IPS-11a (cell line): ENCODE data around the gene ALG9.
"Not testable (repeated sequence)": the region's sequence is repeated elsewhere in the genome, so short reads cannot be mapped to it uniquely, and the experiment has no call there.

Source experiments
- H3K4me3 ChIP-seq: one replicate; pipeline ENCODE4 v1.5.1; 2013; ENCODE audit warnings: low read depth, low read length, control low read depth

ALG9 gene

DNA sequence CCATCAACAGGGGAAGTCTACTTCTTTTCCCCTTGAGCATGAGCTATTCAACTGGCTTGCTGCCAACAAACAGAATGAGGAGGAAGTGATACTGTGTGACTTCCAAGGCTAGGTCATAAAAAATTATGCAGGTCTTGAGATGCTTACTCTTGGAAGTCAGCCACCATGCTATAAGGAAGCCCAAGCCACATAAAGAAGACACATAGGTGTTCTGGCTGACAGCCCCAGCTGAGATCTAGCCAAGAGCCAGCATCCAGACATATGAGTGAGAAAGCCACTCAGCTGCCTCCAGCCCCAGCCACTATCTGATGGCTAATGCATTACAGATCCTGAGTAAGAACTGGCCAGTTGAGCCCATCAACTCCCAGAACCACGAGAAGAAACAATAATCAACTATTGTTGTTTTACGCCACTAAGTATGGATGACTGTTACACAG, 74.2 kb downstream of the ALG9 start:
- no peak overlapping the region for H3K4me3 ChIP-seq

DNA sequence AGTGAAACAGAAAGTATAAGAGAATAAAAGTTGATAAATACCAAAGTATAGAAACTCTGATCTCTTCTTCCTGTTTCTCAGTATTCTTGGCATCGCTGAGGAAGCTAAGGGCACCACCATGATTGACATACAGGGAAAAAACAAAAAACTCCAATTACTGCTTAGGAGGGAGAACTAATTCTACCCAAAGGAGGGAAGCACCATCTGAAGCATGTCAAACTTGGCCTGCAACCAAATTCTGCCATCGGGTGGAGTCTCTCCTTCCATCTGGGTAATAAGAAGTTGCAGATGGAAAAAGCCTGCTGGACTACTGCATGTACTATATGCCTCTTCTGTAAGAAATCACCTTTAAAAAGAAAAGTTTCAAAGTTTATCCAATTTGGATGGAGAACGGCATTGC, 74.7 kb downstream of the ALG9 start:
- no peak overlapping the region for H3K4me3 ChIP-seq

DNA sequence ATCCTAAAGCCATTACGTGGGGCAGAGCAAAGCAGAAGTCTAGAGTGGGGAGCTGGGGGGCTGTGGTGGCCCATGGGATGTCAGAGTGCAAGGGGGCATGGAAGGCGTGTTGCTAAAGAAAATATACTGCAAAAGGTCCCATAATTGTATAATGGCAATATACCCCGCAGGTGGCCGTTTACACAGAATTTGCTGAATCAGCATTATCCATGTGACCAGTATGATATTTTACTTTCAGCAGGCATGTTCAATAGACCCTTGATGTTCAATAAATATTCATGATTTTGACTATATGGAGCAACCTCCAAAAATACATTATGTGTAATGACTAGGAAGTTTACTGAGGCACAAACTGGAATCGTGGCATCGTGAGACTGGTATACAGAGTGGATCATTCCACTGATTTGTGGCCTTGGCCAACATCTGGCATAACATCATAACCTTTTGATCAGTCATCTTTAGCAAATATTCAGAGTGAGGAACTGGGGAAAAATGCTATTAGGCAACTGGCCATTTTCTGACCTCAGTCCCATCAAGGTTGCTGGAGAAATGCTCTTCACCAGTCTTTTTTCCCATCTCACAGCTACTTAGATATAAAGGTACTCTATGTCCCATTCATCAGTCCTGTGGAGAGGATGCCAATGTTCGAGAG, 75.9 kb downstream of the ALG9 start:
- H3K4me3 ChIP-seq: no peak overlapping the region

DNA sequence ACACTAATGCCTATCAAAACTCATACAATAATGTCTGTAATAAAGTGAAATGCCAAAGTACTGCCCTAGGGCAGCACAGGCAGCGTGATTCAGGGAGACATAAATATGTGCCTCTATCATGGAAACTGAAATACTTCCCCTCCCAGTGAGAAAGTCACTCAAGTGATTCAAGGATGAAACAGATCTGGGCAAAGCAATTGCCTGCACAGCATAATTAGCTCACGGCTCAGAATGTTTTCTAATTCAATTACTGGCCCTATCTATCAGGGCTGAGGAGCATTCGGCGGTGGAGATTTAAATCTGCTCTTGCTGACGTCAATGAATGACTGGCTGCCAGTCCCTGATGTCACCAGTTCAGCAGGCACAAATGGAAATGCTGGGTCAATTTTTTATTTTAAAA, 77.5 kb downstream of the ALG9 start:
- H3K4me3 ChIP-seq: no peak overlapping the region

DNA sequence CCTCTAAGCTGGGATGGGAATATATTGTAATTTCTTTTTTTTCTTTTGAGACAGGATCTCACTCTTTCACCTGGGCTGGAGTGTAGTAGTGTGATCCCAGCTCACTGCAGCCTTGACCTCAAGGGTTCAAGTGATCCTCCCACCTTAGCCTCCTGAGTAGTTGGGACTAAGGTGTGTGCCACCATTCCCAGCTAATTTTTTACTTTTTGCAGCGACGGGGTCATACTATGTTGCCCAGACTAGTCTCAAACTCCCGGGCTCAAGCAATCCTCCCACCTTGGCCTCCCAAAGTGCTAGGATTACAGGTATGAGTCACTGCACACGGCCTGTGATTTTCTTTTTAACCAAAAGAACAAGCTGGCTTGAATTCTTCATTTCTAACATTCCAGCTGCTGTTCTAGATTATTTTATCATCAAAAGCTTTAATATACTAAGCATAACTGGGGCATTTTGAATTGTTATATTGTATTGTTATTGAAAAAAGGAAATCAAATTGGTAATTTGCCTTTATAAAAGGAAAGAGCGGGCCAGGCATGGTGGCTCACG, 78.4 kb downstream of the ALG9 start:
- no peak overlapping the region for H3K4me3 ChIP-seq

DNA sequence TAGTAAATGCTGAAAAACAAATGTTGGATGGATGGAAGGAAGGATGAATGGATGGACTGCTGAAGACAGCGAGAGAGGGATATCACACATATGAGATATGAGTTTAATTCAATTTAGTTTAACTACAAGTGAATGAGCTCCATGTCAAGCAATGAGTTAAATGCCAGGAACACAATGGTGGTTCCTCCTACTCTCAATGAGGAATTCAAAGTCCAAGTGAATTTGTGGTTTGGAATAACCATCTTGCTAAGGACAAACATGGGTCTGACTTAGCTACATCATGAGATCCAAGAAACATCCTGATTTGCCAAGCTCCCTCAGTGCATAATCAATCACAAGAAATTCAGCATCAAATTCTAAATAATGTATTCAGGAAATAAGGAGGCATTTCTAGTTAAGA, 79.1 kb downstream of the ALG9 start:
- no peak overlapping the region for H3K4me3 ChIP-seq

DNA sequence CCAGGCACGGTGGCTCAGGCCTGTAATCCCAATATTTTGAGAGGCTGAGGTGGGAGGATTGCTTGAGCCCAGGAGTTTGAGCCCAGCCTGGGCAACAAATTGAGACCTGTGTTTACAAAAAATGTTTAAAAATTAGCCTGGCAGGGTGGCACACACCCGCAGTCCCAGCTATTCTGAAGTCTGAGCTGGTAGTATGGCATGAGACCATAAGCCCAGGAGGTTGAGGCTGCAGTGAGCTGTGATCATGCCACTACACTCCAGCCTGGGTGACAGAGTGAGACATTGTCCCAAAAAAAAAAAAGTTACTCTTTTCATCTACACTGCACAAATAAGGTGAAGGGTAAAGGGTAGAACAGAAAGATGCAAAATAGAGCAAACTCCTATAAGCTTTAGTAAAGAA, 82.9 kb downstream of the ALG9 start:
- H3K4me3 ChIP-seq: no peak overlapping the region

DNA sequence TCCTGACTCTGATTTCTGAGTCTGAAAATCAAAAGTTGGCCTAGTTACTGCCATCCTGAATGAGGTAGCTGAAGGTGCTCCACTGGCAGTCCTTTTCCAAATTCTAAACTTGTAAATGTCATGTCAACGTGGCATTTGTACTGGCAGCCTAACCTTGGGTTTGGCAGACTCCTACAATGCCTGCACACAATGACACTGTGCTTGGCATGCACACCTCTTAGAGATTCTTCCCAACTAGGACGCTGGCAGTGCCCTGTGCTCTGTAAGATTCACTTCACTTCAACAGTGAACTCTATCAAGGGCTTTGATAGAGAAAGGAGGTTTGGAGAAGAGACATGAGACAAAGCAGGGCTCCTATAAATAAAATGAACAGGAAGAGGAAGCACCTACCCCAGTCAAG, 83.3 kb downstream of the ALG9 start:
- no peak overlapping the region for H3K4me3 ChIP-seq

DNA sequence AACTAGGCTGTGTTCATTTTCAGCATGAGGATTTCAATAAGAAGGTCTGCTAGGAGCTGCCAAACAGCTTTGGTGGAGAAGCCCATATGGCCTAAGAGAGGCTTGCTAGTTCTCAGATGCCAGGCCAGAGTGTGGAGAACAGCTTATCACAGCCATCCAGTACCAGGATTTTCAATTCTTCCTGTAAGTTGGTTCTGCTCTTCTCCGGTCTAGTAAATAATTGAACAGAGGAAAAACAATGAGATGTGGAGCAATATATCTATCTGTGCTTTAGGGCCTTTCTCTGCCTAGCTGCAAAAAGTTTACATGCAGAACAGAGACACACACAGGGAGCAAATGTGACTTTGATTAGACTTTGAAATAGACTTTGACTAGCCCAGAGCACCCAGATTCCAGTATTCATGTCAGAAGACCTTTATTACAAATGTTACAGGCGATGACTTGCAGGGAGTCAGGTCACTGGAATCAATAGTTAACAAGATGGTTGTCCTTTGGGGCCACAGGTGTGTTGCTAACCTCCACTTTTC, 85.4 kb downstream of the ALG9 start:
- H3K4me3 ChIP-seq: no peak overlapping the region

DNA sequence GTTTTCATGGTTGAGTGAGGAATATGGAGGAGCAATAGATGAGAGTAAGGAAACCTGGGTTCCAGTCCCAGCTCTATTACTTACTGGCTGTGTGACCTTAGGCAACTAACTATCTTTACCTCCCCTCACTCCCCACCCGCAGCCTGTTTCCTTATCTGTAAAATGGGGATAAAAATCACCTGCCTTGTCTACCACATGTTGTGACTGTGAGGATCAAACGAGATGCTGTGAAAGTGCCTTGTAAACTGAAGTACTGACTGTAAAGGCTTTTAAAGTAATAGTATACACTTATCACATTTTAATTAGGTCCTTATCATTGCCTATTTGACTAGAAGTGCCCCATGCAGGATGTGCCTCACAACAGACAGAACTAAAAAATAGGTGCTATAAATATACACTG, 86.3 kb downstream of the ALG9 start:
- no peak overlapping the region for H3K4me3 ChIP-seq

DNA sequence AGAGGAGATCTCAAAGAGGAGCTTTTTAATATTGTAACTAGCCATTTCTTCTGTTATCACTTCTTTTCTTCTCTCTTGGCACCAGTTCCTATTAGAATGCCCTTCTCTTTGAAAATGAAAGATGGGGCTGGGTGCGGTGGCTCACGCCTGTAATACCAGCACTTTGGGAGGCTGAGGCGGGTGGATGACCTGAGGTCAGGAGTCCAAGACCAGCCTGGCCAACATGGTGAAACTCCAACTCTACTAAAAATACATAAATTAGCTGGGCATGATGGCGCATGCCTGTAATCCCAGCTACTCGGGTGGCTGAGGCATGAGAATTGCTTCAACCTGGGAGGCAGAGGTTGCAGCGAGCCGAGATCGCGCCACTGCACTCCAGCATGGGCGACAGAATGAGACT, 87.1 kb downstream of the ALG9 start:
- H3K4me3 ChIP-seq: not testable (repeated sequence)

DNA sequence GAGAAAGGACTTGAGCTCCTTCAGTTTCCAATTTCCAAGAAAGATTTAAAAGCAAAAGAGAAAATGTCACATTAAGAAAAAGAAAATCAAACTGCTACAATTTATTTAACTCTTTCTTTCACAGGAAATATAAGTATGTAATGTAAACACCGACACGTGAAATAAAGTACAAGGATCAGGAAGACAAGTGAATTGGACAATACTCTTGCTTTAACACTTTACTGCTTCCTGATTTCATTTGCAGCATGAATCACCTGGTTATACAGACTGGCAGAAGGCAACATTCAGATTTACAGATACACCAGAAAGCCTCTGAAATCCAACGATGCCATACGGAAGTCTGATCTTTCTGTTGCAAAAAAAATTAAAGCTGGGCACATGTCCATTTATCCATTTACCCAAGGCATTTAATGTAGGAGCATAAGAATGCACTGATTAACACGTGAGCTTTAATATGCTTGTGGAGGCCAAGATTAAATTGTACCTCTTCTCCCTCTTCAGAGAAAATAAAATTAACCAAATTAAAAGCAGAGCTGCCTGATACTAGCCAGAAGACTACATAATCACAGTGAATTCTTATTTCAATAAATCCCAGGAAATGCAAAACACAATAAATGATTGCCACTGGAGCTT, 89.2 kb downstream of the ALG9 start:
- no peak overlapping the region for H3K4me3 ChIP-seq

DNA sequence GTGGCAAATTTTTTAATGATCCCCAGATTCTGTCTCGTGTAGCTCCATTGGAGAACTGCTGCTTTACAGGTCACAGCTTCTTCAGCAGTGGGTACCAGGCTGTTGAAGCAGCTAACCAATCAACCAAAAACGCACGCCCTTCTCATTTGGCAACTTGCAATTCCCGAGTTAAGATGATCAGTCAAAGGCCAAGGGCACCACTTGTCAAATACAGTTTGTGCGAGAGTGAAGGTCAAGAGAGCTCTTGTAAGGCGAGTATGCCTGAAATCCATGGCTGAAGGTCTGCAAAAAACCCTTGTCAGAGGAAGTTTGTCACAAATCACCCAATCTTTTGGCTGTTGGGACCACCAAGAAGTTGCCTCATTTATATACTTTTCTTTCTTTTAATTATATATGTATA, 92.3 kb downstream of the ALG9 start:
- H3K4me3 ChIP-seq: no peak overlapping the region

DNA sequence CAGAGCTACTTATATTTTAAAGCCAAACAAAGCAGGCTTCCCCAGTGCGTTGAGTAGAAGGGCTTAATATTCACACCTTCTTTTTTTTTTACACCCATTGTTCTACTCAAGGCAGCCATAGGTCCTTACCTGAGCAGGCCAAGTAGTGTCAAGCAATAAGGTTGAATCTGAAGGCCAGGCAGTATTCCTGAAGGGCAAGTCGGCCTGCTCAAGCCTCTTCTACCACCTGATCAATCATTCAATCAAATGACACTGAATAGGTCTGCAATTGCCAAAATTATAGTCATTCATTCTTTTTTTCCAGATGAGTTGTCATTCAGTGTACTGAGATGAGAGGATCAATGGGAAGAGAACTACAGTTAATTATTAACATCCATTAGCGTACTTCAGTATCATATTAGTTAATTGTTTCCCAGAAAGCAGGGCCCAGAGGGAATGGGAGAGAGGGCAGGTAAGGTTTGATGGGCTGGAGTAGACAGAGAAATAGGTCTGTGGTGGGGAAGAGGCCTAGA, 93.3 kb downstream of the ALG9 start:
- no peak overlapping the region for H3K4me3 ChIP-seq

DNA sequence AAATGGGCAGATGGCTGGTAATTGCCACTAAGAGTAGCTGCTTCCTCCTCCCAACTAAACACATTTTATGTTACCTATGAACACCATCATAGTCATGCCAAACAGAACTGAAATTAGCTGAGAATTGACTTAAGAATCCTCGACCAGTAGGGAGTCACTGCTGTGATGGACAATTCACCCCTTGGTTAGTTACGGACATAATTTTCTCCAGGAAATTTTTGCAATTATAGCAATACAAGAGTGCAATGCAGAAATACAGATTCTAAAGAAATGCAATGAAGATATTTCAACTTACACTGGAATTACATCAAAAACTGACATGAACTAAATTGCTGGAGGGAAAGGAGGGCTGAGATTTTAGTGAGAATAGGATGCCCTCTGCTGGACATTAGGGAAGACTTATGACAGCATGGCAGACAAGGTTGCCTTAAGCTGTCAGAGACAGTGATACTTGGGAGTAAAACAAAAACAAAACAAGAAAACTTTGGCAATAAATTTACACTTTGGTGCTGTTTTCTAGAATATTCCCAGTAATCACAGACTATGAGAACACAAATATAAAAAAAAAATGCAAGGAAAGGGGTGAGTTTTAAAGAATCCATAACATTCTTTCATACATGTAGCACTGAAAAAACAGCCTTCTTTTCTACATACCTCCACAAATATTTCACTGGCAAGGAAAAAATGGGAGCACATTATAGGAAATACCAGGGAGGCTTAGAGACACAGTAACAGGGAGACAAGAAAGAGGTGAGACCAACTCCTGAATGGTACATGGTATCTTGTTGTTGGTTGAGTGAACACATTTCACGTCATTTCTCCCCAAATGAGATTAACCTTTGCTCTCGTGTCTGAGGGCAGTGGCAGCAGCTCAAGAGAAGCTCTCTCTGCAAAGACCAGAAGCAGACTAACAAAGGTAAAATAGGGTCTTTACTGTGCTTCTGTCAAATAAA, 94.0 kb downstream of the ALG9 start:
- no peak overlapping the region for H3K4me3 ChIP-seq

DNA sequence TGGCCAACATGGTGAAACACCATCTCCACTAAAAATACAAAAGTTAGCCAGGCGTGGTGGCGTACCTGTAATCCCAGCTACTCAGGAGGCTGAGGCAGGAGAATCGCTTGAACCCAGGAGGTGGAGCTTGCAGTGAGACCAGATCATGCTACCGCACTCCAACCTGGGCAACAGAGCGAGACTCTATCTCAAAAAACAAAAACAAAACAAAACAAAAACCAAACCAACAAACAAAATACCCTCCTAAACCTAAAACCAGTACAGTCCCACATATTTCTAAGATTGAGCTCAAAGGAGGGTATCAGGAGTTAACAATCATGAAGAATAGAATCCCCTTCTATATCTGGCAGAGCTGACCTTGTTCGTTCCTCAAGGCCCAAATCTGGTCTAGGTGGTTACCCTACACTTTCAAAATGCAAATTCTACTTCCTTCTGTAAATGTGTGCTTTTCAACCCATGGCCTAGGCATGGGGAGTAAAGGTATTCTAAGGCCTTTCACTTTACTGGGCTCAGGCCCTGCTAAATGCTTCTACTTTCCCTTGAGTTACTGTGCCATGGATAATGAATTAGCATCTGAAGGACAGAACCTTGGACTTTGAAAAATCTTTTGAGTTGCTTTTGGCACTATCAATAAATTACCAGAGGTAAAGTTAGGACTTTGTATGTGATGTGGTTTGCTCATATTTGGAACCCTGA, 94.8 kb downstream of the ALG9 start:
- H3K4me3 ChIP-seq: no peak overlapping the region

DNA sequence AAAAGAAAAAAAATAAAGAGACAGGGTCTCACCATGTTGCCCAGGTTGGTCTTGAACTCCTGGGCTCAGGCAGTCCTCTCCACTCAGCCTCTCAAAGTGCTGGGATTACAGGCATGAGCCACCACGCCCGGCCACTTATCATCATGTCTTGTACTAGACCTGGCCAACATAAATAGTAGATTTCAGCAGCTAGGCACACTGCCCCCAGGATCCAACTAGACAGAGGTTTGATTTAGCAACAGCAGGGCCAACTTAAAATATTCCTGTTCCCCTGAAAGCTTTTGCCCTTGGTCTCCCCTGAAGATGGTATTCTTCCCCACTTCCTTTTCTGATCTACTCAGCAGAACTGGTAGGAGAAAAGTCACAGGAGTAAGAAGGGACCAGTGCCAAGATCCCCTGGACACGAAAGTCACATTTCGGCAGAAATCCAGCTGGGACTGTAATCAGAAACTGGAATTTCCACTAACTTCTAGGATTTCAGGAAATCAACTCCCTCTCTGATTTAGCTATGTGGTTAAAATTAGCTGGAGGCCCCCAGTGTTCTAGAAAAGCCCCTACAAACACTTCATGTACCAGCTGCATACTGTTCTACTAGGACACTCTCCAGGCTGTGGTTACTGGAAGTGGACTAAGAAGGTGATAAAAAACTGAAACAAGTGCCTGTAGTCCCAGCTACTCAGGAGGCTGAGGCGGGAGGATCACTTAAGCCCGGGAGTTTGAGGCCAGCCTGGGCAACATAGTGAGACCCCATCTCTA, 96.2 kb downstream of the ALG9 start:
- no peak overlapping the region for H3K4me3 ChIP-seq

DNA sequence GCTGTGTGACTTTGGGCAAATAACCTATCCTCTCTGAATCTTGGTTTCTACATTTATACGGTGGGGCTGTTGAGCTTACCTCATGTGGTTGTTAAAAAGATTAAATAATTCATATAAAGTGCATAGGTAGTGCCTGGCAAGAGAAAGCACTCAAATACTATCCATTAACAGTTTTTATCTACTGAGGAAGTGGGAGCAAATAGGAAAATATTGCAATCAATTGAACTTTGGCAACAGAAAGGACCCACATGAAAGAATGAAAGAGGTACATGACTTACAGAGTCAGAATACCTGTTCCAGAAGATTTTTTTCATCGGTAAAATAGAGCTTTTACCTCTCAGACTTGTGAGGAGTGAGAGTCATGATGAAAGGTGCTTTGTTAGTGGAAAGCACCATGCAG, 98.8 kb downstream of the ALG9 start:
- no peak overlapping the region for H3K4me3 ChIP-seq

DNA sequence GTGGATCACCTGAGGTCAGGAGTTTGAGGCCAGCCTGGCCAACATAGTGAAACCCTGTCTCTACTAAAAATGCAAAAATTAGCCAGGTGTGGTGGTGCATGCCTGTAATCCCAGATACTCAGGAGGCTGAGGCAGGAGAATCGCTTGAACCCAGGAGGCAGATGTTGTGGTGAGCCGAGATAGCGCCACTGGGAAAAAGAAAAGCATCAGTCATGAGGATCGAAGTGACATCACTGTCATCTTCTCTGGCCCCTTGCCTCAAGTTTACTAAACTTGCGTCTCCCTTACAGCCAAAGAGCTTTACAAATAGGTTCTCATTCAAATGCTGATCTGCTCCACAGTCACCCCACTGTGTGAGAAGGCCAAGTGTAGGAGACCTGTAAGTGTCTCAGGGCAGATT, 100.2 kb downstream of the ALG9 start:
- H3K4me3 ChIP-seq: not testable (repeated sequence)

DNA sequence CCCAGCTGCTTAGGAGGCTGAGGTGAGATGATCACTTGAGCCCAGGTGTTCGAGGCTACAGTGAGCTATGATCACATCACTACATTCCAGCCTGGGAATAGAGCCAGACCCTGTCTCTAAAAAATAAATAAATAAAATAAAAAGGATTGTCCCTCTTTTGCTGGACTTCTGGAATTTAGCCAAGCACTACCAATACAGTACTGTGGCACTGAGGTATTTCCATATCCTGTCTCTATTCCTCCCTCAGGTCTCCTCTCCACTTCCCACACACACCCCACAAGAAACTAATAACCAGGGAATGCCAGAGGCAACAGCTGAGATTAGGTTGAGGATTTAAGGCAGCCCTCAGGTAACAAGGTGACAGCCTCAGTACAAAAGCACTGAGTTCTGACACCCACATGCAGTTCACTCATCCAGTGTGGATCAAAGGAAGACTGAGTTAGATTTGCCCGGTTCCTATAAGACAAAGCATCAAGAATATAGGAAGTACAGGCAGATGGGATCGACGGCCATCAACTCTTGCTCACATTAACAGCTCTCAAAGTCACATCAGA, 100.7 kb downstream of the ALG9 start:
- no peak overlapping the region for H3K4me3 ChIP-seq
